8988T (cell line): ENCODE data around the gene NOP10.

ENCODE experiments used
- DNase-seq: peaks from one replicate; pipeline ENCODE4 v3.0.0; 2011

NOP10 gene

DNA sequence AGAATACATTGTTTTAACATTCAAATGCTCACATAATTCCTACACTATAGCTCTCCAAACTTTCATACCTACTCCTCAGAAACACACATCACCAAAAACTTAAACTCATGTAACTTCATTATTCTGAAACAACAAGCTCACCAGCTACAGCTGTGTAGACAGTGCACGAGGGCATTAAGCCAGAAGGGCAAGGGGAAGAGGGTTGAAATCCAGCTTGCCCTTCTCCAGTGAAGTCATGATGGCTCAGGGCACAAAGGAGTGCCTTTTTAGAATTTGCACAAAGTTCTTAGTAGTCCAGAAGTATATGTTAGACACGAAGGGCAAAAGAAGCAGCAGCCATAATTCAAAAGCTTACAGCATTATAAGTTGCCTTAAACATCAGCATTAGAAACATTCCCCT lies 13.9 kb downstream of the NOP10 start:
- no peak for DNase-seq

DNA sequence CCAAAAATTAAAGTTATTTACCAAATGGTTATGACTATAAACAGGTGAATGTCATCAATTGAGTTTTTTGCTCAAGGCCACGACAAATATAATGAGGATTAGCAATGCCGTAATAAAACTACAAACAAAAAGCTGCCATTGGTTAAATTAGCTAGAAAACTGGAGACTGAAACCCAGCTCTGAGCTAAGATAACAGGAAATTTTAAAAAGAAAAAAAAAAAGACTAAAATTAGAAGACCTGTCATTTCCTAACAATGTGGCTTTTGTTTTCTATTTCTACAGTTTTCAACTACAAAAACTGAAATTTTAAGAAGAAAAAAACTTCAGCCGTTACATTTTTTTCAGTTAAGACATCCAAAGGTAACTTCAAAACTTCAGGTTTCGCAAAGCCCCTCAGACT lies 15.0 kb downstream of the NOP10 start:
- DNase-seq, result no peak

- DNase-seq, result no peak
Measured at GRCh38 chr15:34325368-34325767, 17.6 kb downstream of the NOP10 start.

DNA sequence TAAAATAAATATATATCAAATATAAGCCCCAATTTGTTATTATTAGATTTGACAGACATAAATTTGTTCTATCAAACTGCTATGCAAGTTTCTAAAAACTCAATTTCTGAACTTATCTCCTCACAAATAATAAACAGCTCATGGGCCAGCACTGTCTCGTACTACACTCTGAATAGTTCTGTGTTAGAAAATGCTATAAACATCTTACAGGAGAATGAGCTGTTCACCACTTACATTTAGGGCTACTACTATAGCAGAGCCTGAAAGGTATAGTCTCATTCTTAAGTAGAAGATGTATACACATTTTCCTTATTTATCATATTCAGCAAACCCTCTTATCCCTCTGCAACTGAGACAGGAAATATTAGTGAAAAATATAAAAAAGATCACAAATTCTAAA lies 18.0 kb downstream of the NOP10 start:
- DNase-seq, result no peak

GRCh38 chr15:34323217-34323616 lies 19.7 kb downstream of the NOP10 start:
- no peak for DNase-seq

GRCh38 chr15:34318277-34319079 lies 24.5 kb downstream of the NOP10 start:
- DNase-seq, result no peak

DNA sequence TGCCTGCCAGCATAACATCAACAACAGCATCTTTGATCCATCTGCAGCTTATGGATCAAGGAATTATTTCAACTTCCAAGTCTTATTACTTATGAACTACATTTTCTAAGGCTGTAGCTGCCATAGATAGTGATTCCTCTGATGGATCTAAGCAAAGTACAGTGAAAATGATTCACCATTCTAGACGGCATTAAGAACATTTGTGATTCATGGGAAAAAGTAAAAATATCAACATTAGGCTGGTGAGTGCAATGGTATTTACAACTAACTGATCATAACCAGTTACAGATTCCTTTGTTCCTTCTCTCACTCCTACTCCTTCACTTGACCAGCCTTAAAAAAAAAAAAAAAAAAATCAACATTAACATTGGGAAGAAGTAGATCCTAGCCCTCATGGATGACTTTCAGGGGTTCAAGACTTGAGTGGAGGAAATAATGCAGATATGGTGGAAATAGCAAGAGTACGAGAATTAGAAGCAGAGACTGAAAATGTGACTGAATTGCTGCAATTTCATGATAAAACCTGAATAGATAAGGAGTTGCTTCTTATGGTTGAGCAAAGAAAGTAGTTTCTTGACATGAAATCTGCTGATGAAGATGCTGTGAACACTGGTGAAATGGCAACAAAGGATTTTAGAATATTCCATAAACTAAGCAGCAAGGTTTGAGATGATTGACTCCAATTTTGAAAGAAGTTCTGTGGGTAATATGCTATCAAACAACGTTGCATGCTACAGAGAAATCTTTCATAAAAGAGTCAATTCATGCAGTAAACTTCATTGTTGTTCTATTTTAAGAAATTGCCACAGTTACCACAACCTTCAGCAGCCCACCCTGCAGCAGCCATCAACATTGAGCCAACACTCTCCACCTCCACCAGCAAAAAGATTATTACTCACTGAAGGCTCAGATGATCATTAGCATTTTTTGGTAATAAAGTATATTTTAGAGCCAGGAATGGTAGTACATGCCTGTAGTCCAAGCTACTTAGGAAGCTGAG lies 28.1 kb downstream of the NOP10 start:
- no peak for DNase-seq

GRCh38 chr15:34311563-34311962 lies 31.4 kb downstream of the NOP10 start:
- no peak for DNase-seq

- DNase-seq, result no peak
Measured at GRCh38 chr15:34304613-34305012, 38.3 kb downstream of the NOP10 start.

GRCh38 chr15:34301058-34301457 lies 41.9 kb downstream of the NOP10 start:
- DNase-seq, result no peak

DNA sequence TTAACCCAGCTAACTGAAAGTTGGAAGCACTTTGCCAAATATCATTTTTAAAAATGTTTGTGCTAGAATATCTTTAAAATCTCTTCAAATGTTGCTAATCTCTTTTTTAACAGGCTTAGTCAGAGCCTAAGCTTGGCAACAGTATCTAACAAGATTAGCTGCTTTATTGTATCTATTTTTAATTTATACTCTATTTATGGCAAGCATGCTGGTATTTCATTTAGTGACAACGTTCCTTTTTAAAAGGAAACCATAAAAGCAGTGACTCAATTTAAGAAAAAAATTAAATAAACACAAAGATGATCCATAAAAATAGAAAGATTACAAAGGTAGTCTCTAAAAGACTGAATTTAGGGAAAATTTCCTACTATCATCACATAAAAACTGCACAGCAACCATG lies 45.9 kb downstream of the NOP10 start:
- no peak for DNase-seq

- DNase-seq, result no peak
Measured at GRCh38 chr15:34292621-34293020, 50.3 kb downstream of the NOP10 start.
